Liver (tissue), 3 donors: ENCODE data around the gene BTBD1.

Source experiments
- ATF3 ChIP-seq: IDR thresholded peaks from 2 replicates; pipeline ENCODE4 v1.6.1; 2016; ENCODE audit warnings: antibody characterized with exemption
- EGR1 ChIP-seq, 2 donors: IDR thresholded peaks; 2 replicates each; pipeline ENCODE4 v1.6.1; 2016 to 2018; ENCODE audit warnings: antibody characterized with exemption in 2 of 2, low read depth in 2 of 2
- FOXA1 ChIP-seq: IDR thresholded peaks from 2 replicates; pipeline ENCODE4 v1.6.1; 2016; ENCODE audit warnings: antibody characterized with exemption
- GABPA ChIP-seq, 2 donors: IDR thresholded peaks in 1 of 2; conservative IDR thresholded peaks in 1 of 2; 2 replicates each; pipeline ENCODE4 v1.6.1; 2016; ENCODE audit warnings: antibody characterized with exemption in 2 of 2, mild to moderate bottlenecking in 1 of 2, moderate library complexity in 1 of 2
- HNF4A ChIP-seq, 2 donors: conservative IDR thresholded peaks; 2 replicates each; pipeline ENCODE4 v1.6.1; 2016; ENCODE audit warnings: antibody characterized with exemption in 2 of 2, mild to moderate bottlenecking in 2 of 2
- JUND ChIP-seq, 2 donors: IDR thresholded peaks; 2 replicates each; pipeline ENCODE4 v1.6.1; 2016; ENCODE audit warnings: antibody characterized with exemption in 2 of 2
- MAX ChIP-seq: IDR thresholded peaks from 2 replicates; pipeline ENCODE4 v1.6.1; 2016; ENCODE audit warnings: antibody characterized with exemption
- RAD21 ChIP-seq, 2 donors: IDR thresholded peaks; 2 replicates each; pipeline ENCODE4 v1.6.1; 2016; ENCODE audit warnings: antibody characterized with exemption in 2 of 2, mild to moderate bottlenecking in 2 of 2
- TAF1 ChIP-seq: conservative IDR thresholded peaks from 2 replicates; pipeline ENCODE4 v1.6.1; 2016; ENCODE audit warnings: antibody characterized with exemption, mild to moderate bottlenecking
- YY1 ChIP-seq: IDR thresholded peaks from 2 replicates; pipeline ENCODE4 v1.6.1; 2016; ENCODE audit warnings: antibody characterized with exemption, mild to moderate bottlenecking
- ZBTB33 ChIP-seq: IDR thresholded peaks from 2 replicates; pipeline ENCODE4 v1.6.1; 2016; ENCODE audit warnings: antibody characterized with exemption
- TF ChIP-seq, protein P1 (sequence below): fragments of 150-350 bp; IDR thresholded peaks from 2 replicates; pipeline ENCODE4 v1.5.1; 2017; ENCODE audit warnings: improper control_type of control experiment, low read depth, low read length; ENCODE audit not compliant: missing input control
- donor health status: healthy.
- donor health status: healthy.

- TF ChIP-seq, protein P1, sequence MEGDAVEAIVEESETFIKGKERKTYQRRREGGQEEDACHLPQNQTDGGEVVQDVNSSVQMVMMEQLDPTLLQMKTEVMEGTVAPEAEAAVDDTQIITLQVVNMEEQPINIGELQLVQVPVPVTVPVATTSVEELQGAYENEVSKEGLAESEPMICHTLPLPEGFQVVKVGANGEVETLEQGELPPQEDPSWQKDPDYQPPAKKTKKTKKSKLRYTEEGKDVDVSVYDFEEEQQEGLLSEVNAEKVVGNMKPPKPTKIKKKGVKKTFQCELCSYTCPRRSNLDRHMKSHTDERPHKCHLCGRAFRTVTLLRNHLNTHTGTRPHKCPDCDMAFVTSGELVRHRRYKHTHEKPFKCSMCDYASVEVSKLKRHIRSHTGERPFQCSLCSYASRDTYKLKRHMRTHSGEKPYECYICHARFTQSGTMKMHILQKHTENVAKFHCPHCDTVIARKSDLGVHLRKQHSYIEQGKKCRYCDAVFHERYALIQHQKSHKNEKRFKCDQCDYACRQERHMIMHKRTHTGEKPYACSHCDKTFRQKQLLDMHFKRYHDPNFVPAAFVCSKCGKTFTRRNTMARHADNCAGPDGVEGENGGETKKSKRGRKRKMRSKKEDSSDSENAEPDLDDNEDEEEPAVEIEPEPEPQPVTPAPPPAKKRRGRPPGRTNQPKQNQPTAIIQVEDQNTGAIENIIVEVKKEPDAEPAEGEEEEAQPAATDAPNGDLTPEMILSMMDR: no peak
- TF ChIP-seq RAD21 (IDR thresholded peaks at IDR 0.05): no peak
- TF ChIP-seq FOXA1: no peak
- TF ChIP-seq TAF1: no peak
- no peak for TF ChIP-seq ZBTB33
- no peak for TF ChIP-seq HNF4A (conservative IDR thresholded peaks at IDR 0.05)
- TF ChIP-seq ATF3: no peak
- no peak for TF ChIP-seq YY1
- no peak for TF ChIP-seq JUND (IDR thresholded peaks at IDR 0.05)
- TF ChIP-seq GABPA (IDR thresholded peaks at IDR 0.05 in 1 of 2, conservative IDR thresholded peaks at IDR 0.05 in 1 of 2): no peak
- TF ChIP-seq EGR1 (IDR thresholded peaks at IDR 0.05; ENCODE audit: low read depth in 2 of 2): no peak
- TF ChIP-seq MAX: no peak
These were observed 2.2 kb downstream of the BTBD1 start for GRCh38 chr15:83064859-83065258.
